PC-9 (cell line): Measurements from ENCODE around the gene C13orf42. TPM values are rescaled to one million over a fixed set of nuclear protein-coding genes. Genes with fewer than 3 reads are reported as not detected.

Source experiments
- BruUV-seq: library from RNA; stranded (reverse); fragments of 400-500 nt; replicated peaks from 2 replicates; lab custom pipeline; 2021; lab: Mats Ljungman, UMichigan
- CTCF ChIA-PET: fragments of 300-600 bp; sonication (Branson Sonifier 250); formaldehyde crosslinking; loops from one replicate; lab custom pipeline; 2022; ENCODE audit warnings: antibody characterized with exemption; lab: Charles Lee
- POLR2A ChIA-PET: fragments of 300-600 bp; sonication (Branson Sonifier 250); formaldehyde crosslinking; loops from one replicate; lab custom pipeline; 2022; ENCODE audit warnings: antibody characterized with exemption; ENCODE audit not compliant: unreplicated experiment; lab: Charles Lee
- DNase-seq, 2 experiments: peaks; one replicate each; pipeline versions ENCODE4 v3.0.0 to v3.0.0-alpha.2; 2015 to 2022; ENCODE audit warnings: mixed read lengths in 1 of 2
- H2AFZ ChIP-seq: fragments of 200-600 bp; sonication (generic); 2 replicates; pipeline ENCODE4 v1.8.1; 2017; ENCODE audit warnings: antibody characterized with exemption
- H3F3A ChIP-seq: fragments of 200-600 bp; sonication (generic); 2 replicates; pipeline ENCODE4 v1.8.1; 2017; ENCODE audit warnings: antibody characterized with exemption, mild to moderate bottlenecking, low read depth; ENCODE audit not compliant: insufficient read depth
- H3K27ac ChIP-seq: fragments of 200-600 bp; sonication (generic); 2 replicates; pipeline ENCODE4 v1.6.1; 2016; ENCODE audit warnings: mixed run types
- H3K27me3 ChIP-seq: fragments of 200-600 bp; sonication (generic); 2 replicates; pipeline ENCODE4 v1.6.1; 2016; ENCODE audit warnings: low read depth, mixed run types; ENCODE audit not compliant: insufficient read depth
- H3K36me3 ChIP-seq: fragments of 200-600 bp; sonication (generic); 2 replicates; pipeline ENCODE4 v1.6.1; 2016; ENCODE audit warnings: low read depth, mixed run types
- H3K4me1 ChIP-seq: fragments of 200-600 bp; sonication (generic); replicated peaks from 2 replicates; pipeline ENCODE4 v1.6.1; 2016; ENCODE audit warnings: mixed run types; ENCODE audit not compliant: insufficient read depth
- H3K4me2 ChIP-seq: fragments of 200-600 bp; sonication (generic); 2 replicates; pipeline ENCODE4 v1.6.1; 2017; ENCODE audit warnings: mixed run types
- H3K4me3 ChIP-seq: fragments of 200-600 bp; sonication (generic); 2 replicates; pipeline ENCODE4 v1.6.1; 2016; ENCODE audit warnings: mixed run types
- H3K79me2 ChIP-seq: fragments of 200-600 bp; sonication (generic); 2 replicates; pipeline ENCODE4 v1.6.1; 2017; ENCODE audit warnings: low read depth, mixed run types
- H3K9me2 ChIP-seq: fragments of 200-600 bp; sonication (generic); 2 replicates; pipeline ENCODE4 v1.8.1; 2017; ENCODE audit warnings: mild to moderate bottlenecking; ENCODE audit not compliant: insufficient read depth
- H3K9me3 ChIP-seq: fragments of 200-600 bp; sonication (generic); 2 replicates; pipeline ENCODE4 v1.8.1; 2016; ENCODE audit warnings: low read depth; ENCODE audit not compliant: insufficient read depth
- H4K20me1 ChIP-seq: fragments of 200-600 bp; sonication (generic); 2 replicates; pipeline ENCODE4 v1.8.1; 2017; ENCODE audit not compliant: insufficient read depth
- EZH2 ChIP-seq: fragments of 200-600 bp; sonication (generic); IDR thresholded peaks from 2 replicates; pipeline ENCODE4 v1.8.0; 2017; ENCODE audit warnings: antibody characterized with exemption, low read depth
- intact Hi-C: fragments of 100-400 bp; cut with micrococcal nuclease; formaldehyde crosslinking; loops from one replicate; pipeline ENCODE4 v1.10.0; 2022; ENCODE audit not compliant: unreplicated experiment
- total RNA-seq: library from RNA; stranded (reverse); gene quantifications from 2 replicates; pipeline ENCODE4 v1.2.3, GENCODE V29; 2021
- TF ChIP-seq, protein P1 (sequence below): fragments of 200-600 bp; sonication (generic); conservative IDR thresholded peaks from 2 replicates; pipeline ENCODE4 v1.6.1; 2017; ENCODE audit warnings: mixed run types, antibody characterized with exemption, mild to moderate bottlenecking, moderate library complexity

Gene C13orf42
- total RNA-seq, 1 experiment from 2014 or later = not detected

GRCh38 chr13:51065372-51066090 is 45.5 kb downstream of the C13orf42 start:
- no peaks in the 10 kb centered on the region for H3K36me3 ChIP-seq
- no peaks in the 10 kb centered on the region for H3K79me2 ChIP-seq
- POLR2A ChIA-PET = no interaction called here
- no peak overlapping the region for H3K27ac ChIP-seq
- no peak for TF ChIP-seq EZH2
- TF ChIP-seq, protein P1, sequence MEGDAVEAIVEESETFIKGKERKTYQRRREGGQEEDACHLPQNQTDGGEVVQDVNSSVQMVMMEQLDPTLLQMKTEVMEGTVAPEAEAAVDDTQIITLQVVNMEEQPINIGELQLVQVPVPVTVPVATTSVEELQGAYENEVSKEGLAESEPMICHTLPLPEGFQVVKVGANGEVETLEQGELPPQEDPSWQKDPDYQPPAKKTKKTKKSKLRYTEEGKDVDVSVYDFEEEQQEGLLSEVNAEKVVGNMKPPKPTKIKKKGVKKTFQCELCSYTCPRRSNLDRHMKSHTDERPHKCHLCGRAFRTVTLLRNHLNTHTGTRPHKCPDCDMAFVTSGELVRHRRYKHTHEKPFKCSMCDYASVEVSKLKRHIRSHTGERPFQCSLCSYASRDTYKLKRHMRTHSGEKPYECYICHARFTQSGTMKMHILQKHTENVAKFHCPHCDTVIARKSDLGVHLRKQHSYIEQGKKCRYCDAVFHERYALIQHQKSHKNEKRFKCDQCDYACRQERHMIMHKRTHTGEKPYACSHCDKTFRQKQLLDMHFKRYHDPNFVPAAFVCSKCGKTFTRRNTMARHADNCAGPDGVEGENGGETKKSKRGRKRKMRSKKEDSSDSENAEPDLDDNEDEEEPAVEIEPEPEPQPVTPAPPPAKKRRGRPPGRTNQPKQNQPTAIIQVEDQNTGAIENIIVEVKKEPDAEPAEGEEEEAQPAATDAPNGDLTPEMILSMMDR = no peak
- intact Hi-C loops = no loop called here
- no TSS peak for BruUV-seq
- CTCF ChIA-PET = no interaction called here
- DNase-seq = no peak
- H3K27me3 ChIP-seq = no peaks in the 10 kb centered on the region; the same call in none of the 2 replicates
- H3K9me2 ChIP-seq = no peaks in the 10 kb centered on the region
- H3K4me3 ChIP-seq = no peak overlapping the region
- no peak overlapping the region for H2AFZ ChIP-seq
- no peak overlapping the region for H3K4me2 ChIP-seq
- H4K20me1 ChIP-seq = no peaks in the 10 kb centered on the region
- no peaks in the 10 kb centered on the region for H3F3A ChIP-seq
- H3K4me1 ChIP-seq = no peaks in the 10 kb centered on the region
- H3K9me3 ChIP-seq = no peaks in the 10 kb centered on the region

GRCh38 chr13:51064753-51065152 is 46.3 kb downstream of the C13orf42 start:
- TF ChIP-seq, protein P1 = no peak
- no peak for TF ChIP-seq EZH2
- H3K79me2 ChIP-seq = no peaks in the 10 kb centered on the region
- no peaks in the 10 kb centered on the region for H3K9me2 ChIP-seq
- H3K4me1 ChIP-seq = no peaks in the 10 kb centered on the region
- no peaks in the 10 kb centered on the region for H3K9me3 ChIP-seq
- H3K27me3 ChIP-seq = no peaks in the 10 kb centered on the region; the same call in none of the 2 replicates
- intact Hi-C loops = no loop called here
- H2AFZ ChIP-seq = no peak overlapping the region
- H3F3A ChIP-seq = no peaks in the 10 kb centered on the region
- H3K36me3 ChIP-seq = no peaks in the 10 kb centered on the region
- no peak overlapping the region for H3K27ac ChIP-seq
- H4K20me1 ChIP-seq = no peaks in the 10 kb centered on the region
- POLR2A ChIA-PET = no interaction called here
- DNase-seq = no peak
- no peak overlapping the region for H3K4me2 ChIP-seq
- CTCF ChIA-PET = no interaction called here
- H3K4me3 ChIP-seq = no peak overlapping the region
- BruUV-seq = no TSS peak

- Histone ChIP-seq H2AFZ (no peak overlapping the region), H3K4me3 (no peak overlapping the region), H3K36me3 (no peaks in the 10 kb centered on the region), H4K20me1 (no peaks in the 10 kb centered on the region), H3K27me3 (no peaks in the 10 kb centered on the region; the same call in none of the 2 replicates), H3K79me2 (no peaks in the 10 kb centered on the region), H3F3A (no peaks in the 10 kb centered on the region), H3K4me2 (no peak overlapping the region), H3K4me1 (no peaks in the 10 kb centered on the region), H3K9me2 (no peaks in the 10 kb centered on the region), H3K9me3 (no peaks in the 10 kb centered on the region), H3K27ac (no peak overlapping the region)
- no peak for DNase-seq
- no TSS peak for BruUV-seq
- intact Hi-C loops = no loop called here
- POLR2A ChIA-PET = no interaction called here
- TF ChIP-seq, protein P1 = no peak
- no peak for TF ChIP-seq EZH2
- CTCF ChIA-PET = no interaction called here
Observed at GRCh38 chr13:51063909-51064308, 47.2 kb downstream of the C13orf42 start.
